ENCODE results near the gene PDE9A.

Gene PDE9A

DNA sequence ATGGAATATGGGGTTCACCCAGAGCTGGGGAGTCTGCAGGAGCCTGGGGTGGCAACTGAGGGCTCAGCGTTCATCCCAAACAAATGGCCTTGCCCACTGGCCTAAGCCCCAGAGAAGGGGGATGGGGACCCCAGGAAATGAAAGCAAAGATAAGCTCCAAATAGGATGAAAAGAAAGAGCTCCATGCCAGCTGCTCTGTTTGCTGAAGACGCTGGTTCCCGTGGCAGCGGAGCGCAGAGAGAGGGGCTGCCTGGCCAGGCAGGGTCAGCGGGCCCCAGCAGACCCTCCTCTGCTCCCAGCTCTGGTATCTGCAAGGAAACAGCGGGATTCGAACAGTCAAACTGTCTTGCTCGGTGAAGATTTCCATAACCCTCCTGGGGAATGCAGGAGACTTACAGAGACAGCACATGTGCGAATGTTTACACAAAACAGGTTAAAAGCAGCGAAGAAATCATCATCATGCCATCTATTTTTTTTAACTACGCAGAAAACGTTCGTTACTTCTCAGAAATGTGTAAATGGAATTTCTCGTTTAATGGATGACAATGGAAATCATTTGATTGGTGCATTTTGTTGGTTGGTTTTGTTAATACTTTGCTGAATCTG, 94.4 kb downstream of the PDE9A start:
- no peaks in the 10 kb centered on the region for H4K20me1 ChIP-seq
- peak overlapping the region; percentile 67 to 84 (median 77) for H3K9ac ChIP-seq
- H3K27ac ChIP-seq: peak overlapping the region; percentile 87 to 97 (median 92)
- no peaks in the 10 kb centered on the region for H3K9me3 ChIP-seq (replicated peaks in 1 of 11)
- TF ChIP-seq Cebpa-rat (IDR thresholded peaks at IDR 0.05): no peak
- H3K4me3 ChIP-seq: peak overlapping the region in 6 of 10 experiments; percentile 0 to 17 (median 10); a peak in 4 of 20 replicates
- peak overlapping the region; percentile 82 to 98 (median 89) for H3K4me2 ChIP-seq
- no peaks in the 10 kb centered on the region for H3K36me3 ChIP-seq
- peaks cover 0 to 9% (median 0%) of the 10 kb centered on the region in 11 experiments; a peak in 4 of 22 replicates for H3K27me3 ChIP-seq
- peaks cover 42 to 70% (median 62%) of the 10 kb centered on the region in 10 experiments for H3K4me1 ChIP-seq

DNA sequence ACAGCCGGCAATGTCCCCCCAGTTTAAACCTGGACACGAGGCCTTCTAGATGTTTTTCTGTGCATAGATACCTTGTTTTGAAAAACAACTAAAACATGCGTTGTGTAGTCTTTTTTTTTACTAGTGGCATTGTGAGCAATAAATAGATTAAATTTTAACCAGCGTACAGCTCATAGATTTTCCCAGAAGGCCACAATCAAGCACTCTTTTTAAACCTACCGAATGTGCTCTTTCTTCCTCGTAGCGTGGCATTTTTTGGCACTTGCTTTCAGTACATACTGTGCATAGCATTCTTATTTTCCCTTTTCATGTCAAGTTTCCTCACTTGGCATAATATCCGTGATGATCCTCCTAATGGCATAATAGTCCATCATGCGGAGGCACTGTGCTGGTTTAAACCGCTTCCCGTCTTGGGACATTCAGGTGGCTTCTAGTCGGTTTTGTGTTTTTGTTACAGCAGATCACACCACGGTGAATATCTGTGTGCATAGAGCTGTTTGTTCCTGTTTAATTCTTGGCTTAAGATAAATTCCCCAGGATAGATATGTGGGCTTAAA, 95.3 kb downstream of the PDE9A start:
- no peak for TF ChIP-seq Cebpa-rat (IDR thresholded peaks at IDR 0.05)
- Histone ChIP-seq H4K20me1 (no peaks in the 10 kb centered on the region), H3K27me3 (peaks cover 0 to 9% (median 0%) of the 10 kb centered on the region in 11 experiments; a peak in 4 of 22 replicates), H3K9me3 (replicated peaks in 1 of 11) (no peaks in the 10 kb centered on the region), H3K27ac (peak overlapping the region in 8 of 11 experiments; percentile 1 to 96 (median 91); a peak in 8 of 22 replicates), H3K4me2 (peak overlapping the region; percentile 11 to 98 (median 89); a peak in 20 of 22 replicates), H3K4me1 (peaks cover 42 to 69% (median 62%) of the 10 kb centered on the region in 10 experiments), H3K36me3 (no peaks in the 10 kb centered on the region), H3K4me3 (no peak overlapping the region), H3K9ac (peak overlapping the region in 2 of 11 experiments; percentile 9 to 22; a peak in 2 of 22 replicates)

DNA sequence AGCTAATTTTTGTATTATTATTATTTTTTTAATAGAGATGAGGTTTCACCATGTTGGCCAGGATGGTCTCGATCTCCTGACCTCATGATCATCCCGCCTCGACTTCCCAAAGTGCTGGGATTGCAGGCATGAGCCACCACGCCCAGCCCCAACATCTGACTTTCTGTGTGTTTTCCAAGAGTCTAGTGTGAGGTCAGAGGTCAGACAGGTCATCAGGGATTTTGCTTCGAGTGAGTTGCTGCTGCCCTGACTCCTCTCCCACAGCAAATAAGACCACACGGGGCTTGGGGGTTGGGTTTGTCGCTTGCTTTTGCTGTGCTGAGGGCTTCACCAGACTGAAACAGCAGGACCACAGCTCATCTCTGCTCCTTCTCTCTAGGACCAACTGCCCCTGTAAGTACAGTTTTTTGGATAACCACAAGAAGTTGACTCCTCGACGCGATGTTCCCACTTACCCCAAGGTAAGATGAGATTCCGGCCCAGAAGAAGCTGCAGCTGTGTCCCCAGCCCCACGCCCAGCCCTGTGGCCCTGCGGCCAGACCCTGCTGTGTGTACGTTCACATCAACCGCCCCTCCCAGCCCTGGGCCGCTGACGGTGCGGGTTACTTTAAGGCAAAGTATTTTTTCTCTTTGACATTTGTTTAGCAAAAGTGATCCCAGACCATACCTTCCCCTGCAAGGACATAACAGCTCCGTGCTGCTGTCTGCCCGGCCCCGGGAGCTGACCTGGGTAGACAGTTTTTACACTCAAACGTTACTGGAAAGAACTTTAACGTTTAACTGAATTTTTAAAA, 97.5 kb downstream of the PDE9A start:
- Histone ChIP-seq H3K9ac (no peak overlapping the region), H4K20me1 (peaks cover 0 to 7% (median 0%) of the 10 kb centered on the region in 11 experiments; a peak in 1 of 22 replicates), H3K27me3 (peaks cover 0 to 19% (median 10%) of the 10 kb centered on the region in 11 experiments; a peak in 12 of 22 replicates), H3K4me2 (no peak overlapping the region; a peak in 1 of 22 replicates), H3K4me1 (peaks cover 28 to 64% (median 54%) of the 10 kb centered on the region in 10 experiments), H3K4me3 (no peak overlapping the region), H3K9me3 (replicated peaks in 1 of 11) (no peaks in the 10 kb centered on the region), H3K36me3 (no peaks in the 10 kb centered on the region), H3K27ac (no peak overlapping the region)
- no peak for TF ChIP-seq Cebpa-rat (IDR thresholded peaks at IDR 0.05)

DNA sequence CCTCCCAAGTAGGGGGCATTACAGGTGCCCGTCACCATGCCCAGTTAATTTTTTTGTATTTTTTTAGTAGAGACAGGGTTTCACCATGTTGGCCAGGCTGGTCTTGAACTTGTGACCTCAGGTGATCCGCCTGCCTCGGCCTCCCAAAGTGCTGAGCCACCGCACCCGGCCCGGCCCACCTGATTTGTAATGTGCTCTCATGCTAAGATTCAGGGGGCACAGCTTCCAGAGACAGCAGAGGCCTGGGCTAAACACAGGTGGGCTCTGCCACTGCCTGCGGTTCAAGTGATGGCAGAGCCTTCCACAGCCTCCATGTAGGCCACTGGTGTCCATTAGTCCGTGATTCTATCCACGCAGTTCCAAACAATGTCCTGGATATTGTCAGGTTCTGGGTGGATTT, 98.4 kb downstream of the PDE9A start:
- Histone ChIP-seq H3K36me3 (no peaks in the 10 kb centered on the region), H3K4me2 (no peak overlapping the region), H3K4me3 (no peak overlapping the region), H3K9ac (no peak overlapping the region), H3K4me1 (peaks cover 23 to 64% (median 54%) of the 10 kb centered on the region in 10 experiments), H4K20me1 (peaks cover 0 to 8% (median 0%) of the 10 kb centered on the region in 11 experiments; a peak in 2 of 22 replicates), H3K27ac (no peak overlapping the region), H3K27me3 (peaks cover 0 to 28% (median 10%) of the 10 kb centered on the region in 11 experiments; a peak in 12 of 22 replicates), H3K9me3 (replicated peaks in 1 of 11) (no peaks in the 10 kb centered on the region)
- no peak for TF ChIP-seq Cebpa-rat (IDR thresholded peaks at IDR 0.05)

DNA sequence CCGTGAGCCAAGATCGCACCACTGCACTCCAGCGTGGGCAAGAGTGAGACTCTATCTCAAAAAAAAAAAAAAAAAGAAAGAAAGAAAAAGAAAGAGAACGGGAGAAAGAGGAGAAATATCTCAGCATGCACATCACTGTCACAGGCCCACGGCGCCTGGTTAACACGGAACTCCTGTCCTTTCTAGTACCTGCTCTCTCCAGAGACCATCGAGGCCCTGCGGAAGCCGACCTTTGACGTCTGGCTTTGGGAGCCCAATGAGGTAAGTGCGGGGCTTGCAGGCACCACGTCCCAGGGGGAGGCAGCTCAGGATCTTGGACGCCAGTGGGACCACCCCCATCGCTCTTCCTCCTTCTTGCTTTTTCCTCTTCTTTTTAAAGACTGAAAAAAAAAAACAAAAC, 100.4 kb downstream of the PDE9A start:
- H3K36me3 ChIP-seq: no peaks in the 10 kb centered on the region

DNA sequence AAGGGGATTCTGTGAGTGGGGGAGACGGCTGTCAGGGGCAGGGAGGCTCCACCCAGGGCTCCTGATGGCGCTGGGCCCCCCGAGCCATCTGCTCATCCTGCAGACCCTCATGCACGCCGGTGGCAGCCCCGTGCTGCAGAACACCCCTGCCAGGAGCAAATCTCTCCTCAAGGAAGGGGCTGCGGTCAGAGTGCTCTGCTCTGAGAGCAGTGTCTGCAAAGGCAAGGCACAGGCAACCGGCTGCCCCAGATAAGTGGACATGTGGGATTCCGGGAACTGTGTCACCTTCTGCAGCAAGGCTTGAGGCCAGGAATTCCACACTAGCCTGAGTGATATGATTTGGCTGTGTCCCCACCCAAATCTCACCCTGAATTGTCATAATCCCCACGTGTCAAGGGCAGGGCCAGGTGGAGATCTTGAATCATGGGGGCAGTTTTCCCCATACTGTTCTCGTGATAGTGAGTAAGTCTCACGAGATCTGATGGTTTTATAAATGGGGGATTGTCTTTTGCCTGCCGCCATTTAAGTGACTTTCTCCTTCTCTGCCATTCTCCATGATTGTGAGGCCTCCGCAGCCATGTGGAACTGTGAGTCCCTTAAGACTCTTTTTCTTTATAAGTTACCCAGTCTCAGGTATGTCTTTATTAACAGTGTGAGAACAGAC, 101.0 kb downstream of the PDE9A start:
- H3K4me2 ChIP-seq: peak overlapping the region in 6 of 11 experiments; percentile 8 to 84 (median 20); a peak in 7 of 22 replicates
- H3K27me3 ChIP-seq: peaks cover 0 to 51% (median 10%) of the 10 kb centered on the region in 11 experiments; a peak in 12 of 22 replicates
- no peak overlapping the region for H3K9ac ChIP-seq
- H4K20me1 ChIP-seq: peaks cover 0 to 8% (median 0%) of the 10 kb centered on the region in 11 experiments; a peak in 3 of 22 replicates
- TF ChIP-seq Cebpa-rat (IDR thresholded peaks at IDR 0.05): no peak
- no peak overlapping the region for H3K4me3 ChIP-seq
- H3K9me3 ChIP-seq (replicated peaks in 1 of 11): no peaks in the 10 kb centered on the region
- H3K4me1 ChIP-seq: peaks cover 4 to 64% (median 54%) of the 10 kb centered on the region in 10 experiments; a peak in 19 of 20 replicates
- no peak overlapping the region for H3K27ac ChIP-seq
- no peaks in the 10 kb centered on the region for H3K36me3 ChIP-seq

More for the DNA sequence above, 100.4 kb downstream of the PDE9A start:
- H3K4me1 ChIP-seq: peaks cover 10 to 64% (median 54%) of the 10 kb centered on the region in 10 experiments; a peak in 19 of 20 replicates
- no peak overlapping the region for H3K9ac ChIP-seq
- H3K4me2 ChIP-seq: peak overlapping the region in 6 of 11 experiments; percentile 8 to 29 (median 20); a peak in 4 of 22 replicates
- no peak overlapping the region for H3K27ac ChIP-seq
- H3K9me3 ChIP-seq (replicated peaks in 1 of 11): no peaks in the 10 kb centered on the region
- no peak overlapping the region for H3K4me3 ChIP-seq
- TF ChIP-seq Cebpa-rat (IDR thresholded peaks at IDR 0.05): no peak
- peaks cover 0 to 47% (median 10%) of the 10 kb centered on the region in 11 experiments; a peak in 12 of 22 replicates for H3K27me3 ChIP-seq
- peaks cover 0 to 8% (median 0%) of the 10 kb centered on the region in 11 experiments; a peak in 3 of 22 replicates for H4K20me1 ChIP-seq

DNA sequence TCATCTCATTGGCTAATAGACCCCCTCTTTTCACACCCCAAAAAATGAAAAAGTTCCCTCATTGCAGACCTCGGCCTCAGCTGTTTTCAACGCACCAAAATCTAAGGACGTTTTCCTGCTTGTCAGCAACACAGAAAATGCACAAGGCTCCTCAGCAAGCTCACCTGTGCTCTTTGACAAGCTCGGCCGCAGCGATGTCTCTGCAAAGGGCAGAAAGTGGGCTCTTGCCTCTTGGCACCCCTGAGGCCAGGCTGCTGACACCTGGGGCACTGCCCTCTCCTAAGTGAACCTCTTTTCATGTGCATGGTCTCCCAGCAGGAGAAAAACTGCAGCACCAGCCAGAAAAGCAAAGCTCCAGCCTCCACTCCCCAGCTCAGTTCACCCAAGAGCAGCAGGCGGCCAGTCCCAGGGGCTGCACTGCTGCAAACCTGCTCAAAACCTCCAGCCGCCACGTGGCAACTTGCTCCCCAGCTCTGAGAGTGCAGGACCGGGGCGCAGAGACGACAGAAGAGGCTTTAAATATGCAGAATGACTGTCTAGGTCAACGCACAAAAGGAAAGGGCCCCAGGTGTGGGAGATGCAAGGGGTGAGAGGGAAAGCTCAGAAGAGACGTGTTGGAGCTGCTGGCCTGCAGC, 101.7 kb downstream of the PDE9A start:
- no peak overlapping the region for H3K27ac ChIP-seq
- H3K4me1 ChIP-seq: peaks cover 0 to 60% (median 49%) of the 10 kb centered on the region in 10 experiments; a peak in 18 of 20 replicates
- H3K4me2 ChIP-seq: peak overlapping the region in 8 of 11 experiments; percentile 78 to 95 (median 86); a peak in 14 of 22 replicates
- H3K27me3 ChIP-seq: peaks cover 0 to 51% (median 10%) of the 10 kb centered on the region in 11 experiments; a peak in 12 of 22 replicates
- H3K36me3 ChIP-seq: no peaks in the 10 kb centered on the region
- no peak overlapping the region for H3K4me3 ChIP-seq
- no peak for TF ChIP-seq Cebpa-rat (IDR thresholded peaks at IDR 0.05)
- no peaks in the 10 kb centered on the region for H3K9me3 ChIP-seq (replicated peaks in 1 of 11)
- peaks cover 0 to 8% (median 0%) of the 10 kb centered on the region in 11 experiments; a peak in 3 of 22 replicates for H4K20me1 ChIP-seq
- H3K9ac ChIP-seq: no peak overlapping the region

All from BLaER1 treated with 17β-estradiol and CSF1 and Interleukin-3, amounts not matched to agents 10 nM and 100 nM (cell line).